T-helper 2 cell treated with Interferon-gamma antibody and Interleukin-4, amounts not matched to agents 5 μg/mL and 100 μg/mL, for 36 hours (primary cell): ENCODE results near the gene TRAPPC2L.

Experiments
- DNase-seq: peaks from one replicate; pipeline ENCODE4 v3.0.0; 2021; ENCODE audit warnings: low spot score
- H3K27ac Mint-ChIP-seq: one replicate; pipeline ENCODE4 v1.8.0; 2021; ENCODE audit warnings: mild to moderate bottlenecking, mixed read lengths
- H3K27me3 Mint-ChIP-seq: one replicate; pipeline ENCODE4 v1.8.0; 2021; ENCODE audit warnings: low read depth, mixed read lengths
- H3K36me3 Mint-ChIP-seq: one replicate; pipeline ENCODE4 v1.8.0; 2021; ENCODE audit warnings: low read depth, mixed read lengths
- H3K4me1 Mint-ChIP-seq: one replicate; pipeline ENCODE4 v1.8.0; 2021; ENCODE audit warnings: low read depth, mixed read lengths
- H3K4me3 Mint-ChIP-seq: one replicate; pipeline ENCODE4 v1.8.0; 2022; ENCODE audit warnings: mild to moderate bottlenecking, moderate library complexity, mixed read lengths
- H3K9me3 Mint-ChIP-seq: one replicate; pipeline ENCODE4 v1.8.0; 2021; ENCODE audit warnings: mixed read lengths

TRAPPC2L gene

GRCh38 chr16:88839745-88840599 is 17.0 kb upstream of the TRAPPC2L start:
- Mint-ChIP-seq H3K27me3 (no peaks in the 10 kb centered on the region), H3K4me3 (no peak overlapping the region), H3K36me3 (no peaks in the 10 kb centered on the region), H3K9me3 (no peaks in the 10 kb centered on the region), H3K4me1 (no peaks in the 10 kb centered on the region), H3K27ac (no peak overlapping the region)
- no peak for DNase-seq

GRCh38 chr16:88840600-88841215 is 16.2 kb upstream of the TRAPPC2L start:
- DNase-seq, result no peak
- Mint-ChIP-seq H3K36me3 (no peaks in the 10 kb centered on the region), H3K27me3 (no peaks in the 10 kb centered on the region), H3K4me1 (no peaks in the 10 kb centered on the region), H3K9me3 (no peaks in the 10 kb centered on the region), H3K4me3 (no peak overlapping the region), H3K27ac (no peak overlapping the region)

GRCh38 chr16:88841521-88842307 is 15.2 kb upstream of the TRAPPC2L start:
- DNase-seq, result no peak
- Mint-ChIP-seq H3K4me3 (no peak overlapping the region), H3K27me3 (no peaks in the 10 kb centered on the region), H3K36me3 (no peaks in the 10 kb centered on the region), H3K27ac (no peak overlapping the region), H3K4me1 (no peaks in the 10 kb centered on the region), H3K9me3 (no peaks in the 10 kb centered on the region)

GRCh38 chr16:88842308-88842756 is 14.6 kb upstream of the TRAPPC2L start:
- Mint-ChIP-seq H3K4me3 (no peak overlapping the region), H3K36me3 (no peaks in the 10 kb centered on the region), H3K27me3 (no peaks in the 10 kb centered on the region), H3K4me1 (no peaks in the 10 kb centered on the region), H3K9me3 (no peaks in the 10 kb centered on the region), H3K27ac (no peak overlapping the region)
- no peak for DNase-seq

GRCh38 chr16:88842806-88843205 is 14.1 kb upstream of the TRAPPC2L start:
- Mint-ChIP-seq H3K36me3 (no peaks in the 10 kb centered on the region), H3K4me1 (no peaks in the 10 kb centered on the region), H3K27ac (no peak overlapping the region), H3K27me3 (no peaks in the 10 kb centered on the region), H3K4me3 (no peak overlapping the region), H3K9me3 (no peaks in the 10 kb centered on the region)
- DNase-seq, result no peak

- no peak overlapping the region for H3K4me3 Mint-ChIP-seq
- H3K27ac Mint-ChIP-seq, result no peak overlapping the region
- no peak for DNase-seq
- no peaks in the 10 kb centered on the region for H3K4me1 Mint-ChIP-seq
- no peaks in the 10 kb centered on the region for H3K9me3 Mint-ChIP-seq
- no peaks in the 10 kb centered on the region for H3K36me3 Mint-ChIP-seq
- H3K27me3 Mint-ChIP-seq, result no peaks in the 10 kb centered on the region
Observed at GRCh38 chr16:88843256-88843655, 13.7 kb upstream of the TRAPPC2L start.

GRCh38 chr16:88844419-88845036 is 12.4 kb upstream of the TRAPPC2L start:
- DNase-seq, result no peak
- no peak overlapping the region for H3K4me3 Mint-ChIP-seq
- H3K36me3 Mint-ChIP-seq, result no peaks in the 10 kb centered on the region
- H3K9me3 Mint-ChIP-seq, result no peaks in the 10 kb centered on the region
- H3K4me1 Mint-ChIP-seq, result no peaks in the 10 kb centered on the region
- no peaks in the 10 kb centered on the region for H3K27me3 Mint-ChIP-seq
- H3K27ac Mint-ChIP-seq, result no peak overlapping the region

- H3K36me3 Mint-ChIP-seq, result no peaks in the 10 kb centered on the region
- no peaks in the 10 kb centered on the region for H3K4me1 Mint-ChIP-seq
- no peaks in the 10 kb centered on the region for H3K9me3 Mint-ChIP-seq
- H3K27ac Mint-ChIP-seq, result no peak overlapping the region
- no peak for DNase-seq
- H3K27me3 Mint-ChIP-seq, result no peaks in the 10 kb centered on the region
- H3K4me3 Mint-ChIP-seq, result no peak overlapping the region
Observed at GRCh38 chr16:88846088-88846487, 10.8 kb upstream of the TRAPPC2L start.

GRCh38 chr16:88847654-88848053 is 9.3 kb upstream of the TRAPPC2L start:
- Mint-ChIP-seq H3K4me3 (no peak overlapping the region), H3K9me3 (no peaks in the 10 kb centered on the region), H3K4me1 (no peaks in the 10 kb centered on the region), H3K27ac (no peak overlapping the region), H3K36me3 (no peaks in the 10 kb centered on the region), H3K27me3 (no peaks in the 10 kb centered on the region)
- DNase-seq, result no peak

GRCh38 chr16:88848557-88848956 is 8.4 kb upstream of the TRAPPC2L start:
- no peak overlapping the region for H3K4me3 Mint-ChIP-seq
- H3K4me1 Mint-ChIP-seq, result no peaks in the 10 kb centered on the region
- no peak overlapping the region for H3K27ac Mint-ChIP-seq
- no peaks in the 10 kb centered on the region for H3K9me3 Mint-ChIP-seq
- H3K36me3 Mint-ChIP-seq, result no peaks in the 10 kb centered on the region
- no peaks in the 10 kb centered on the region for H3K27me3 Mint-ChIP-seq
- no peak for DNase-seq

- no peak overlapping the region for H3K4me3 Mint-ChIP-seq
- DNase-seq, result no peak
- no peaks in the 10 kb centered on the region for H3K9me3 Mint-ChIP-seq
- H3K27ac Mint-ChIP-seq, result no peak overlapping the region
- H3K4me1 Mint-ChIP-seq, result peaks cover 4% of the 10 kb centered on the region
- no peaks in the 10 kb centered on the region for H3K27me3 Mint-ChIP-seq
- H3K36me3 Mint-ChIP-seq, result peaks cover 2% of the 10 kb centered on the region
Observed at GRCh38 chr16:88850531-88851199, 6.3 kb upstream of the TRAPPC2L start.

GRCh38 chr16:88851616-88852015 is 5.3 kb upstream of the TRAPPC2L start:
- H3K27me3 Mint-ChIP-seq, result no peaks in the 10 kb centered on the region
- H3K9me3 Mint-ChIP-seq, result no peaks in the 10 kb centered on the region
- H3K4me3 Mint-ChIP-seq, result no peak overlapping the region
- H3K36me3 Mint-ChIP-seq, result peaks cover 2% of the 10 kb centered on the region
- no peak for DNase-seq
- no peak overlapping the region for H3K27ac Mint-ChIP-seq
- H3K4me1 Mint-ChIP-seq, result peaks cover 4% of the 10 kb centered on the region

GRCh38 chr16:88853325-88853941 is 3.5 kb upstream of the TRAPPC2L start:
- DNase-seq, result no peak
- no peak overlapping the region for H3K27ac Mint-ChIP-seq
- no peaks in the 10 kb centered on the region for H3K27me3 Mint-ChIP-seq
- H3K4me1 Mint-ChIP-seq, result peaks cover 11% of the 10 kb centered on the region
- no peaks in the 10 kb centered on the region for H3K9me3 Mint-ChIP-seq
- H3K36me3 Mint-ChIP-seq, result peaks cover 4% of the 10 kb centered on the region
- no peak overlapping the region for H3K4me3 Mint-ChIP-seq
